ENCODE results near the gene PSME3IP1.

DNA sequence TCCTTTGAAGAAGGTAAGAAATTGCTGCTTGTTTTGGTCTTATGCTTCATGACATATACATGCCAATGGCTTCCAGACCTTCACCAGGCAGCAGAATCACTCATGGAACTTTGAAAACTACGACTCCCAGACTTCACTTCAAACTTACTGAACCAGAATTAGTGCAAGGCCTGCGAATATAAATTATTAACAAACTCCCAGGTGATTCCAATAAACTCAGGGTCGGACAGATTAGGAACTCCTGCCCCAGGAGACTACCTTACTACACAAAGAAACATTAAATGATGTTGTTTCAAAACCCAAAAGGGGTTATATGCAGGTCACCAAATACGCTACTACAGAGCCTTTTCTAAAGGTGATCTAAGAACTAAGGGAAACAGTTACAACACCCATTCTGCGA lies 20.4 kb downstream of the PSME3IP1 start:
- TF ChIP-seq, protein P1, sequence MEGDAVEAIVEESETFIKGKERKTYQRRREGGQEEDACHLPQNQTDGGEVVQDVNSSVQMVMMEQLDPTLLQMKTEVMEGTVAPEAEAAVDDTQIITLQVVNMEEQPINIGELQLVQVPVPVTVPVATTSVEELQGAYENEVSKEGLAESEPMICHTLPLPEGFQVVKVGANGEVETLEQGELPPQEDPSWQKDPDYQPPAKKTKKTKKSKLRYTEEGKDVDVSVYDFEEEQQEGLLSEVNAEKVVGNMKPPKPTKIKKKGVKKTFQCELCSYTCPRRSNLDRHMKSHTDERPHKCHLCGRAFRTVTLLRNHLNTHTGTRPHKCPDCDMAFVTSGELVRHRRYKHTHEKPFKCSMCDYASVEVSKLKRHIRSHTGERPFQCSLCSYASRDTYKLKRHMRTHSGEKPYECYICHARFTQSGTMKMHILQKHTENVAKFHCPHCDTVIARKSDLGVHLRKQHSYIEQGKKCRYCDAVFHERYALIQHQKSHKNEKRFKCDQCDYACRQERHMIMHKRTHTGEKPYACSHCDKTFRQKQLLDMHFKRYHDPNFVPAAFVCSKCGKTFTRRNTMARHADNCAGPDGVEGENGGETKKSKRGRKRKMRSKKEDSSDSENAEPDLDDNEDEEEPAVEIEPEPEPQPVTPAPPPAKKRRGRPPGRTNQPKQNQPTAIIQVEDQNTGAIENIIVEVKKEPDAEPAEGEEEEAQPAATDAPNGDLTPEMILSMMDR (IDR thresholded peaks at IDR 0.05), result no peak
- TF ChIP-seq POLR2A (IDR thresholded peaks at IDR 0.05), result no peak
